ENCODE measurements around the gene KCTD21.

The KCTD21 gene

DNA sequence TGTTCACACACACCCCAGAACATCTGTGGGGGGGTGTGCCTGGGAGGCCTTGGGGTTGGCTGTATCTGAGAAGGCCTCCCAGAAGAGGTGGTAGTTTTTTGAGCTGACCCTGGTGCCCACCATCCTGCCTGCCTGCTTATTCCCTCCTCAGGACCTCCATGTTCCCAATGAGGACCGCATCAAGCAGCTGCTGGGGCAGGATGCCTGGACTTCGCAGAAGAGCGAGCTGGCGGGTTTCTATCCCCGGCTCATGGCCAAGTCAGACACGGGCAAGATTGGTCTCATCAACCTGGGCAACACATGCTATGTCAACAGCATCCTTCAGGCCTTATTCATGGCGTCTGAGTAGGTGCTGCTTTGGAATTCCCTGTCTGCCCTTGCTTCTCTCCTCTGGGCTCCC is 17.3 kb upstream of the KCTD21 start:
- DNase-seq (ENCODE audit: low read depth) = no peak
- H3K4me3 ChIP-seq (ENCODE audit: control insufficient read depth, low read depth, low read length) = no peak overlapping the region
- TF ChIP-seq, protein P1, sequence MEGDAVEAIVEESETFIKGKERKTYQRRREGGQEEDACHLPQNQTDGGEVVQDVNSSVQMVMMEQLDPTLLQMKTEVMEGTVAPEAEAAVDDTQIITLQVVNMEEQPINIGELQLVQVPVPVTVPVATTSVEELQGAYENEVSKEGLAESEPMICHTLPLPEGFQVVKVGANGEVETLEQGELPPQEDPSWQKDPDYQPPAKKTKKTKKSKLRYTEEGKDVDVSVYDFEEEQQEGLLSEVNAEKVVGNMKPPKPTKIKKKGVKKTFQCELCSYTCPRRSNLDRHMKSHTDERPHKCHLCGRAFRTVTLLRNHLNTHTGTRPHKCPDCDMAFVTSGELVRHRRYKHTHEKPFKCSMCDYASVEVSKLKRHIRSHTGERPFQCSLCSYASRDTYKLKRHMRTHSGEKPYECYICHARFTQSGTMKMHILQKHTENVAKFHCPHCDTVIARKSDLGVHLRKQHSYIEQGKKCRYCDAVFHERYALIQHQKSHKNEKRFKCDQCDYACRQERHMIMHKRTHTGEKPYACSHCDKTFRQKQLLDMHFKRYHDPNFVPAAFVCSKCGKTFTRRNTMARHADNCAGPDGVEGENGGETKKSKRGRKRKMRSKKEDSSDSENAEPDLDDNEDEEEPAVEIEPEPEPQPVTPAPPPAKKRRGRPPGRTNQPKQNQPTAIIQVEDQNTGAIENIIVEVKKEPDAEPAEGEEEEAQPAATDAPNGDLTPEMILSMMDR (IDR thresholded peaks at IDR 0.05; ENCODE audit: control insufficient read depth, insufficient read depth, low read depth, low read length, missing control alignments) = no peak

DNA sequence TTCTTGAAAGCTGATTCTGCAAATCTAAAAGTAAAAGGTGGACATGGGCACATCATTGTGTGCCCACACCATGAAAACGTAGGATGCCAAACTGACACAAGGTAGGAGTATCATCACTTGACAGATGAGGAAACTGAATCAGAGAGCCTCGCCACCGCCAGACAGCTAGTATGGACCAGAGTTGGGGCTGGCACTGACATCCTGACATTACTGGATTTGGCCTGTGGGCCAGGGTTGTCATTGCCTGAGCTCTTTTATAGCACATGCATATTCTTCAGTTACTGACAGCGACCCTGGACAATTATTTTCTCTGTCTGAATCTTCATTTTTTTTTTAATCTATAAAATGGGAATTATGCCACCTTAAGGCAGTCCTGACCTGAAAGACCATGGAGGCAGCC is 16.8 kb upstream of the KCTD21 start:
- DNase-seq (ENCODE audit: low read depth) = no peak
- H3K4me3 ChIP-seq (ENCODE audit: control insufficient read depth, low read depth, low read length) = no peak overlapping the region
- TF ChIP-seq, protein P1 (IDR thresholded peaks at IDR 0.05; ENCODE audit: control insufficient read depth, insufficient read depth, low read depth, low read length, missing control alignments) = no peak

DNA sequence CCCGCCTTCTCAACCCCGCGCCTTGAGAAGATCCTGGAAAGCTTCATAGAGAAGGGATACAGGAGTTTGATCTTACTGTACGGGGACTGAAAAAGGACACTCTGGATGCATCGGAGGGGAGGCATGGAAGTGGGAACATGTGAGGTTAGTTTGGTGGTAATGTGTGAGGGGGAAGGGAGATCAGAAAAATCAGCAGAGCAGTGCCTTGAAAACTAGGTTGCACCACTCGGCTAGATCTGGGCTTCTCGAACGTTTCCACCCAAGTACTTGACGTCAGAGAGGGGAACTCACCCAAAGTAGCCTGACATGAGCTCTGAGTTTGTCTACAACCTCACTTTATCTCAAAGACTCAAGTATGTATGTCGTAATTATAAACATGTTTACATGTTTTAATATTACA is 14.8 kb upstream of the KCTD21 start:
- no peak for DNase-seq (ENCODE audit: low read depth)
- no peak overlapping the region for H3K4me3 ChIP-seq (ENCODE audit: control insufficient read depth, low read depth, low read length)
- TF ChIP-seq, protein P1 (IDR thresholded peaks at IDR 0.05; ENCODE audit: control insufficient read depth, insufficient read depth, low read depth, low read length, missing control alignments) = no peak

DNA sequence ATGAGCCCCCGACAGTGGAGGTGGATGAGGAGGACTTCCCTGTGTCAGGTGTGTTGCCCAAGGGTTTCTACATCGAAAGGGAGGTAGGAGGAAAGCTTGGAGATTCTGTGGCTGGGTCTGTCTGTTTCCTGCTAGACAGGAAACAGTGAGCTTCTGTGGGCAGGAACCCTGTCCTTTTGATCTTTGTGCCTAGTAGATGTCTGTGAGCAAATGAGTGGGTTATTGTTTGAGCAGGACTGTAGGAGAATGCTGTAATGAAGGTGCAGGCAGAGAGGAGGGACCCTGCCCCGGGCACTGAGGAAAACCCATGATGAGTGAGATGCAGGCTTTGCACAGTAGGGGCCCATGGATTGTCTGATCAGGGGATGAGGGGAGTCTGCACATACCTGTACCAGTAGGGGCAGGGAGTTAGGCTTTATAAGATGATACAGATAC is 14.3 kb upstream of the KCTD21 start:
- no peak overlapping the region for H3K4me3 ChIP-seq (ENCODE audit: control insufficient read depth, low read depth, low read length)
- TF ChIP-seq, protein P1 (IDR thresholded peaks at IDR 0.05; ENCODE audit: control insufficient read depth, insufficient read depth, low read depth, low read length, missing control alignments) = no peak
- DNase-seq (ENCODE audit: low read depth) = no peak

DNA sequence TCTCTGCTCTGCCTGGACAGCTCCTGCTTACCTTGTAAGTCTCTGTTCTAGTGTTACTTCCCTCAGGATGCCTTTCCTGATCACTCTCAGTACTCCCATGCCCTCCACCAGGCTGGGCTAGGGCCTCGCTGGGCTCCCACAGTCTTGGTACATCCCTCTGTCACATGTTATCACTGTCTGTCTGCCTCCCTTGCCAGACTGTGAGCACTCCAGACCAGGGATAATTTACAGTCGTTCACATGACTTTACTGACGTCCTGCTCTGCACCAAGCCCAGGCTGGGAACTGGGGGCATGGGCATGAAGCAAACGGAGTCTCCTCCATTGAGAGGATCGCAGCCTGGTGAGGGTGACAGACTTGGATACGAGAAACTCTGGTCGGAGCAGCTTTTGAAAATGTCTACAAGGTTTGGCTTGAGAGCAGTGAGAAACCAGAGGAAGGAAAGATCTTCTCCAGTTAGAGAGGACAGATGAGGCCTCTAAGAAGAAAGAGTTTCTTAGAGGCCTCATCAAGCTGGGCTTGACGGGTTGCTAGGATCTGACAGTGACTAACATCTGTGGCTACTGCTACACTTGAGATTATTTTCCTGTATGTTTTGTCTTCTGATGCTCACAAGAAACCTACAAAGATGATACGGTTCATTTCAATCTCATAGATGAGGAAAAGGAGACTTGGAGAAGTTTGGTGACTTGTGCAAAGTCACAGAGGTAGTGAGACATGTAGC is 12.8 kb upstream of the KCTD21 start:
- TF ChIP-seq, protein P1 (IDR thresholded peaks at IDR 0.05; ENCODE audit: control insufficient read depth, insufficient read depth, low read depth, low read length, missing control alignments) = no peak
- no peak for DNase-seq (ENCODE audit: low read depth)
- H3K4me3 ChIP-seq (ENCODE audit: control insufficient read depth, low read depth, low read length) = no peak overlapping the region

DNA sequence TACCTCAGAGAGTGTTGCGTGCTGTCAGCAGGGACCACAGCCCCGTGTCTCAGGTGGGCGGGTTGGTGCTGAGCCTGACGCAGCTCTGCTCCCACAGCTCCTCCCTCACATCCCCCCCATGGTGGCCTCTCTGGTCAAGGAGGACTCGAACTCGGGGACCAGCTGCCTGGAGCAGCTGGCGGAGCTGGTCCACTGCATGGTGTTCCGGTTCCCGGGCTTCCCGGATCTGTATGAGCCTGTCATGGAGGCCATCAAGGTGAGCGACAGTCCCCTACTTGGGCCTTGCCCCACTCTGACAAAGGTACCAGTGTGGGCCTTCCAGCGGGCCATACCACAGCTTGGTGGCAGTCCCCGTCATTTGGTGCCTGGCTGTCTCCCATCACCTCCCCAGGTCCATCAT is 12.1 kb upstream of the KCTD21 start:
- no peak overlapping the region for H3K4me3 ChIP-seq (ENCODE audit: control insufficient read depth, low read depth, low read length)
- TF ChIP-seq, protein P1 (IDR thresholded peaks at IDR 0.05; ENCODE audit: control insufficient read depth, insufficient read depth, low read depth, low read length, missing control alignments) = no peak
- DNase-seq (ENCODE audit: low read depth) = no peak

All from AG09309 (cell line).